Superior temporal gyrus (tissue), 1 donor: ENCODE measurements around the gene TKTL2.
"Not testable (repeated sequence)": the region's sequence is repeated elsewhere in the genome, so short reads cannot be mapped to it uniquely, and the experiment has no call there.

Experiments
- DNase-seq: peaks from one replicate; pipeline ENCODE4 v3.0.0-alpha.2; 2016; ENCODE audit errors: extremely low spot score

Gene TKTL2

DNA sequence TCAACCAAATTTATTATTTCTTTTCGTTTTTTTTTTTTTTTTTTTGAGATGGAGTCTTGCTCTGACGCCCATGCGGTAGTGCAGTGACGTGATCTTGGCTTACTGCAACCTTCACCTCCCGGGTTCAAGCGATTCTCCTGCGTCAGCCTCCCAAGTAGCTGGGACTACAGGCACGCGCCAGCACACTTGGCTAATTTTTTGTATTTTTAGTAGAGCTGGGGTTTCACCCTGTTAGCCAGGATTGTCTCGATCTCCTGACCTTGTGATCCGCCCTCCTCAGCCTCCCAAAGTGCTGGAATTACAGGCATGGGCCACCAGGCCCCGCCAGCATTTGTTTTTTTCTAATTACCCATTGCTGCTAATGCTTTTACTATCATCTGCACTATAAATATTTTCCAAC, 26.5 kb downstream of the TKTL2 start:
- not testable (repeated sequence) for DNase-seq

DNA sequence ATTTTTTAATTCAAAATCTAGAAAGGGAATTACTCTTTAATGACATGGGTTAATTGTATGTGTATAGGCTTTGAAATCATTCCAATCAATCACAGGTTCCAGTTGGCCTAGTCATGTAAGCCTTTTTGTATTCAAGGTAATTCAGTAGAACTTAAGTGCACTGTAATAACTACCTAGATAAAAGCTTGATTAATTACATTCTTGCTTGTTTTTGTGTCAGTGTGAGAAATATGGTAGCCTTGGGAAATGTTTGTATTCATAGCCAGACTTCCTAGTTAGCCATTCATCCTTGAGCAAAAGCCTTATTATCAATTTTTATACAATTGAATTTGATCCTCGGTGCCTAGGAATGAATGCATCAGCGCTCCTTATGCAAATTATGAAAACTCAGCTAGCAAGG, 33.5 kb downstream of the TKTL2 start:
- DNase-seq = no peak
